22Rv1 (cell line): Measurements from ENCODE around the gene TPRG1L.

Experiments used
- H3K27ac ChIP-seq: fragments of 450-650 bp; 2 replicates; pipeline ENCODE4 v1.5.1; 2017
- CTCF ChIP-seq: fragments of 450-650 bp; IDR thresholded peaks from 2 replicates; pipeline ENCODE4 v1.5.1; 2017; ENCODE audit warnings: mild to moderate bottlenecking
- ZFX ChIP-seq: fragments of 450-650 bp; IDR thresholded peaks from 2 replicates; pipeline ENCODE4 v1.6.1; 2017; ENCODE audit warnings: antibody characterized with exemption, borderline replicate concordance

Gene TPRG1L

GRCh38 chr1:3588395-3588794 is 36.4 kb upstream of the TPRG1L start:
- peak overlapping the region; percentile 52 for H3K27ac ChIP-seq
- TF ChIP-seq CTCF (no peak), ZFX (no peak)

- no peak overlapping the region for H3K27ac ChIP-seq
- no peak for TF ChIP-seq CTCF
- no peak for TF ChIP-seq ZFX
Measured at GRCh38 chr1:3590139-3590763, 34.6 kb upstream of the TPRG1L start.

GRCh38 chr1:3590951-3591865 is 33.6 kb upstream of the TPRG1L start:
- TF ChIP-seq ZFX (no peak), CTCF (peak; percentile 14; the same call in 1 of the 2 replicates)
- H3K27ac ChIP-seq: no peak overlapping the region

- H3K27ac ChIP-seq: no peak overlapping the region
- TF ChIP-seq ZFX (no peak), CTCF (no peak)
Measured at GRCh38 chr1:3593334-3593733, 31.5 kb upstream of the TPRG1L start.

- no peak overlapping the region for H3K27ac ChIP-seq
- TF ChIP-seq CTCF: no peak
- TF ChIP-seq ZFX: no peak
Measured at GRCh38 chr1:3593745-3594144, 31.1 kb upstream of the TPRG1L start.

- TF ChIP-seq ZFX (no peak), CTCF (no peak)
Measured at GRCh38 chr1:3594706-3595377, 30.0 kb upstream of the TPRG1L start.

GRCh38 chr1:3595949-3596348 is 28.9 kb upstream of the TPRG1L start:
- H3K27ac ChIP-seq: no peak overlapping the region
- TF ChIP-seq ZFX (no peak), CTCF (no peak)

More at GRCh38 chr1:3594706-3595377, 30.0 kb upstream of the TPRG1L start:
- H3K27ac ChIP-seq: no peak overlapping the region
